ENCODE data around the gene GLP2R.

Gene GLP2R

DNA sequence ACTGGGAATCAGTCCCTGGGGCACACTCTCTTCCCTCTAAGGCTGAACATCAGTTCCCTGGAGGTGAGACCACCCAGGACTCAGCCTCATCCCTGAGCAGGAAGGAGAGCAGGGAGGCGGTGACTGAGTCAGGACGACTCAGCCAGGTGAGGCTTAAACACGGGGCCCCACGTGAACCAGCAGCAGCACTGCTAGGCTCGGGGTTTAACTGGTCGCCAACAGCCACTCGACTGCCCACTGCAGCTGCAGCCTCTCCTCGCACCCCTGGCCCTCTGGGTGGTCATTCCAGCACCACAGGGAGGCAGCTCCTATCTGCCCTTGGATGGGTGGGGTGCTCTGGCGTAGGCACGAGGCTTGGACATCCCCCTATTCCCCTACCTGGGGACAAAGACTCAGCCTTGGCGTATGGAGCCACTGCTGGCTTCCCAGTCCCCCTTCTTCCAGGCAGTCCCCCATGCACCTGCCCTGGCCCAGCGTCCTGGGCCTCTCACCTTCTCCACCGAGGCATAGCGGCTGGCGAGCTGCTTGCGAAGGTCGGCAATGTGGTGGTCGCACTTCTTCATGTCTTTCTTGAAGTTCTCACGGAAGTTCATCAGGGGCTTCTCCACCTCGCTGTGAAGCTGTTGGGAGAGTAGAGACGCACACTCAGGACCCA lies 100.6 kb downstream of the GLP2R start:
- FAIRE-seq, result no peak

GRCh38 chr17:9928601-9929333 lies 103.0 kb downstream of the GLP2R start:
- no peak for FAIRE-seq

DNA sequence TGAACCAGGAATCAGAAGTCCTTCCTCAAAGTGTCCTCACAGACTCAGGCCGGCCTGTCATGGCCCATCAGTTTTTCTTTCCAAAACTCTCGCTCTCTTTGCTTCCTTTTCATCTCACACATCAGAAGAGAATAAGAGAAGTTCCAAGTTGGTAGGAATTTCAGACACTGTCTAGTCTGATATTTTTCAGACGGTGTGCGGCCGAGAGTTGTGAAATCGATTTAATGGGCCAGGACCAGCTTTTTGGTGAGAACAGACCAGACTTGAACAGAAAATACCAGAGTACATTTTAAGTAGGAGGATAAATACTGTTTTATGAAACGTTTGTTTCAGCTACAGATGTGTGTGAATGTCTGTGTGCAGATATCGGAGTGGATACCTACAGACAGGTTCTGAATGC lies 104.1 kb downstream of the GLP2R start:
- no peak for FAIRE-seq

- no peak for FAIRE-seq
Measured at GRCh38 chr17:9931144-9931741, 105.5 kb downstream of the GLP2R start.

DNA sequence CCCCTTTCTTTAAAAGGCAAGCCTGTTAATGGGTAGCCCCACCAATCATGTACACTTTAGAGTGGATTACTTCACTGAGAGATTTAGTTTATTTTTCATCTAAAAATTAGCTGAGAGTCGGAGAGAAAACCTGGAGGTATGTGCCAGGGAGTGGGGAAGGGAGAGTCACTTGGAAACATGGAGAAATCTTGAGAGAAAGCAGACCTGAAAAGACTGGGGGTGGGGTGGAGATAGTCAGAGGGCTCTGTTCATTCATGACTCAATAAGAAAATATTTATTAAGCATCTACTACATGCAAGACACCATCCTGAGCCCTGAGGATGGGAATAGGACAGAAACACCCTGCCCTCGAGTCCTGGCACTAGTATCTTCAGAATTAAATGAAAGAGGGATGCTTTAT lies 106.8 kb downstream of the GLP2R start:
- FAIRE-seq, result no peak

GRCh38 chr17:9934331-9934730 lies 108.6 kb downstream of the GLP2R start:
- FAIRE-seq, result no peak

- no peak for FAIRE-seq
Measured at GRCh38 chr17:9935408-9935807, 109.7 kb downstream of the GLP2R start.

- FAIRE-seq, result no peak
Measured at GRCh38 chr17:9936095-9936494, 110.4 kb downstream of the GLP2R start.

DNA sequence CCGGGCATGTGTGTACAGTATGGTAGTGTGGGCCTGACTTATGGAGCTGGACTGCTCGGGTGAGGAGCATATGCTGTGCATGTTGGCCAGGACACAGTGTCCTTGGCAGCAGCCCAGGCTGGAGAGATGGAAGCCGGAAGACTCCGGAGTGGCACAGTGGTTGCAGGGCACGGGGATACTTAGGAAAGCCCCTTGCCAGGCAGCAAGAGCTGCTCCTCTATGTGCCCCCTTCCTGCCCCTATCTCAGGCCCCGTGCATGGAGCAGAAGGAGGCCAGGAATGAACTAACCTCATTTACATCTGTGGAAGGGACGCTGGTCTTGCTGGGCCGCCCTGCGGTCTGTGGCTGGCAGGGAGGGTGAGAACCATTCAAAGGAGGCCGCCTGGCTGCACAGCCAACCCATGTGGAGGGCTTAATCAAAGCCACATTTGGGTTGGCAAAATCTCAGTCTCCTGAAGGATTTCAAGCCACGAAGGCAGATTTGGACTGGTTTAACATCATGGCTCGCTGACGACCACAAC lies 111.6 kb downstream of the GLP2R start:
- no peak for FAIRE-seq

GRCh38 chr17:9937901-9938300 lies 112.2 kb downstream of the GLP2R start:
- FAIRE-seq, result no peak

DNA sequence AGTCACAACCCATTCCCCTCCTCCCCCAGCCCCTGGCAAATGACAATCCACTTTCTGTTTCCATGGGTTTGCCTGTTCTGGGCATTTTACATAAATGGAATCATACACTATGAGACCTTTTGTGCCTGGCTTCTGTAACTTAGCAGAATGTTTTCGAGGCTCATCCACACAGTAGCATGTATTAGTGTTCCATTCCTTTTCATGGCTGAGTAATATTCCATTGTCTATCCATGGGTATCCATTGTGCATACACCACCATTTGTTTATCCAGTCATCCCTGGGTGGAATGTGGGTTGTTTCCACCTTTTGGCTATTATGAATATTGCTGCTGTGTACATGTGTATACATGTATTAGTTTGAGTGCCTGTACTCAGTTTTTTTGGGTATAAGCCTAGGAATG lies 113.0 kb downstream of the GLP2R start:
- FAIRE-seq, result no peak

GRCh38 chr17:9940841-9941240 lies 115.1 kb downstream of the GLP2R start:
- no peak for FAIRE-seq

- no peak for FAIRE-seq
Measured at GRCh38 chr17:9941305-9941704, 115.6 kb downstream of the GLP2R start.
